Liver (tissue), 9 donors: ENCODE results near the gene RND3. TPM values are rescaled to one million over a fixed set of nuclear protein-coding genes. Genes with fewer than 3 reads are reported as not detected.

Experiments
- DNase-seq: peaks from one replicate; pipeline ENCODE4 v3.0.0-alpha.2; 2017; ENCODE audit warnings: low spot score
- H3K27ac ChIP-seq, 2 donors: one replicate each; pipeline ENCODE4 v1.7.0; 2013; ENCODE audit warnings: inconsistent platforms in 2 of 2, low read length in 2 of 2, control low read depth in 1 of 2, low read depth in 1 of 2, mild to moderate bottlenecking in 1 of 2
- H3K27me3 ChIP-seq, 4 donors: one replicate each; pipeline versions ENCODE4 v1.6.1 to v1.7.0; 2013; ENCODE audit warnings: low read length in 3 of 4, inconsistent platforms in 1 of 4, mild to moderate bottlenecking in 1 of 4, moderate library complexity in 1 of 4; ENCODE audit not compliant: control insufficient read depth in 4 of 4, insufficient read depth in 4 of 4
- H3K36me3 ChIP-seq, 4 donors: one replicate each; pipeline versions ENCODE4 v1.6.1 to v1.7.0; 2013; ENCODE audit warnings: low read length in 3 of 4, mild to moderate bottlenecking in 3 of 4, low read depth in 1 of 4, moderate library complexity in 1 of 4; ENCODE audit not compliant: control insufficient read depth in 4 of 4, insufficient read depth in 3 of 4
- H3K4me1 ChIP-seq, 4 donors: one replicate each; pipeline versions ENCODE4 v1.6.1 to v1.7.0; 2013; ENCODE audit warnings: low read length in 3 of 4, mild to moderate bottlenecking in 3 of 4, moderate library complexity in 1 of 4; ENCODE audit not compliant: control insufficient read depth in 4 of 4, insufficient read depth in 4 of 4
- H3K4me3 ChIP-seq, 3 donors: one replicate each; pipeline versions ENCODE4 v1.6.1 to v1.7.0; 2013; ENCODE audit warnings: low read length in 3 of 3, control low read depth in 1 of 3, low read depth in 1 of 3, mild to moderate bottlenecking in 1 of 3
- H3K9ac ChIP-seq, 2 donors: one replicate each; pipeline ENCODE4 v1.7.0; 2013; ENCODE audit warnings: low read length in 2 of 2, mild to moderate bottlenecking in 2 of 2, moderate library complexity in 2 of 2, control low read depth in 1 of 2, low read depth in 1 of 2
- H3K9me3 ChIP-seq, 4 donors: one replicate each; pipeline versions ENCODE4 v1.6.1 to v1.7.0; 2013; ENCODE audit warnings: low read length in 3 of 4; ENCODE audit not compliant: control insufficient read depth in 4 of 4
- EGR1 ChIP-seq, 2 donors: IDR thresholded peaks; 2 replicates each; pipeline ENCODE4 v1.6.1; 2016 to 2018; ENCODE audit warnings: antibody characterized with exemption in 2 of 2, low read depth in 2 of 2
- FOXA1 ChIP-seq: IDR thresholded peaks from 2 replicates; pipeline ENCODE4 v1.6.1; 2016; ENCODE audit warnings: antibody characterized with exemption
- GABPA ChIP-seq, 2 donors: IDR thresholded peaks in 1 of 2; conservative IDR thresholded peaks in 1 of 2; 2 replicates each; pipeline ENCODE4 v1.6.1; 2016; ENCODE audit warnings: antibody characterized with exemption in 2 of 2, mild to moderate bottlenecking in 1 of 2, moderate library complexity in 1 of 2
- HNF4A ChIP-seq, 2 donors: conservative IDR thresholded peaks; 2 replicates each; pipeline ENCODE4 v1.6.1; 2016; ENCODE audit warnings: antibody characterized with exemption in 2 of 2, mild to moderate bottlenecking in 2 of 2
- NR2F2 ChIP-seq: IDR thresholded peaks from 2 replicates; pipeline ENCODE4 v1.6.1; 2016; ENCODE audit warnings: antibody characterized with exemption
- RAD21 ChIP-seq, 2 donors: IDR thresholded peaks; 2 replicates each; pipeline ENCODE4 v1.6.1; 2016; ENCODE audit warnings: antibody characterized with exemption in 2 of 2, mild to moderate bottlenecking in 2 of 2
- RXRA ChIP-seq, 2 donors: IDR thresholded peaks; 2 replicates each; pipeline ENCODE4 v1.6.1; 2017 to 2018; ENCODE audit warnings: antibody characterized with exemption in 2 of 2, mild to moderate bottlenecking in 1 of 2
- SP1 ChIP-seq: IDR thresholded peaks from 2 replicates; pipeline ENCODE4 v1.6.1; 2018; ENCODE audit warnings: antibody characterized with exemption, mild to moderate bottlenecking
- YY1 ChIP-seq: IDR thresholded peaks from 2 replicates; pipeline ENCODE4 v1.6.1; 2016; ENCODE audit warnings: antibody characterized with exemption, mild to moderate bottlenecking
- WGBS: extraction: QIAGEN DNeasy Blood & Tissue Kit; methylation state at CpG from one replicate; pipeline ENCODE4 v1.1.7; 2013; 5-methylcytosine and 5-hydroxymethylcytosine counted together
- polyA plus RNA-seq, 2 donors: library from polyadenylated mRNA; stranded (reverse) in 1 of 2; unstranded in 1 of 2; fragments of 200-250 nt in 1 of 2; fragments of >200 nt in 1 of 2; fragmentation: Nextera tagmentation in 1 of 2; extraction: Ambion mirVana in 1 of 2; gene quantifications; one replicate each; pipeline versions ENCODE4 v1.2.1 to v1.2.3, GENCODE V29; 2013 to 2015
- total RNA-seq, 2 donors: library from RNA; depleted of rRNA; stranded (reverse); fragments of >200 nt; gene quantifications; one replicate each; pipeline ENCODE4 v1.2.3, GENCODE V29; 2014
- TF ChIP-seq, protein P1 (sequence below): fragments of 150-350 bp; IDR thresholded peaks from 2 replicates; pipeline ENCODE4 v1.5.1; 2017; ENCODE audit warnings: improper control_type of control experiment, low read depth, low read length; ENCODE audit not compliant: missing input control
- TF ChIP-seq, protein P2 (sequence below): IDR thresholded peaks from 2 replicates; pipeline ENCODE4 v1.6.1; 2016; ENCODE audit warnings: antibody characterized with exemption
- TF ChIP-seq, protein P3 (sequence below): IDR thresholded peaks from 2 replicates; pipeline ENCODE4 v1.6.1; 2016; ENCODE audit warnings: antibody characterized with exemption, mild to moderate bottlenecking
- TF ChIP-seq, protein P4 (sequence below): IDR thresholded peaks from 2 replicates; pipeline ENCODE4 v1.6.1; 2016; ENCODE audit warnings: antibody characterized with exemption
- donor health status: healthy.
- donor health status: healthy.
- donor health status: healthy.
- donor health status: healthy.
- donor health status: healthy.

RND3 gene
- total and polyA plus RNA-seq, 4 donors = 14.8 to 30.0 (median 21.6) TPM

DNA sequence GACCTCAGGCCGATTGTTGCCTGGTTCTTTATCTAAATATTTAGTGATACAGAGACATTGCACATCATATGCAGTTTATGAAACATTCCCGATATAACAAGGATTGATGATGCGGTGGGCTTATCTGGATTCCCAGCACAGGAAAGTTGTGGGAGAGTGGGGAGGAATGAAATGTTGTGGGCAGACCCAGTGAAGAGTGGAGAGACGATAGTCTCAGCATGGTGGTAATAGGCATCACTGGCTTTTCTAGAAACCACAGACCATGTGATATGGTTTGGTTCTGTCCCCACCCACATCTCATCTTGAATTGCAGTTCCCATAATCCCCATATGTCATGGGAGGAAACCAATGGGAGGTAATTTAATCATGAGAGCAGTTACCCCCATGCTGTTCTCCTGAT lies 34.8 kb upstream of the RND3 start:
- no peak overlapping the region for H3K27ac ChIP-seq
- 92% methylated on average over 4 of the region's 4 CpGs for WGBS
- no peaks in the 10 kb centered on the region for H3K27me3 ChIP-seq
- no peaks in the 10 kb centered on the region for H3K9me3 ChIP-seq
- H3K9ac ChIP-seq = no peak overlapping the region
- H3K36me3 ChIP-seq = no peaks in the 10 kb centered on the region
- TF ChIP-seq, protein P1, sequence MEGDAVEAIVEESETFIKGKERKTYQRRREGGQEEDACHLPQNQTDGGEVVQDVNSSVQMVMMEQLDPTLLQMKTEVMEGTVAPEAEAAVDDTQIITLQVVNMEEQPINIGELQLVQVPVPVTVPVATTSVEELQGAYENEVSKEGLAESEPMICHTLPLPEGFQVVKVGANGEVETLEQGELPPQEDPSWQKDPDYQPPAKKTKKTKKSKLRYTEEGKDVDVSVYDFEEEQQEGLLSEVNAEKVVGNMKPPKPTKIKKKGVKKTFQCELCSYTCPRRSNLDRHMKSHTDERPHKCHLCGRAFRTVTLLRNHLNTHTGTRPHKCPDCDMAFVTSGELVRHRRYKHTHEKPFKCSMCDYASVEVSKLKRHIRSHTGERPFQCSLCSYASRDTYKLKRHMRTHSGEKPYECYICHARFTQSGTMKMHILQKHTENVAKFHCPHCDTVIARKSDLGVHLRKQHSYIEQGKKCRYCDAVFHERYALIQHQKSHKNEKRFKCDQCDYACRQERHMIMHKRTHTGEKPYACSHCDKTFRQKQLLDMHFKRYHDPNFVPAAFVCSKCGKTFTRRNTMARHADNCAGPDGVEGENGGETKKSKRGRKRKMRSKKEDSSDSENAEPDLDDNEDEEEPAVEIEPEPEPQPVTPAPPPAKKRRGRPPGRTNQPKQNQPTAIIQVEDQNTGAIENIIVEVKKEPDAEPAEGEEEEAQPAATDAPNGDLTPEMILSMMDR = no peak
- TF ChIP-seq, protein P2, sequence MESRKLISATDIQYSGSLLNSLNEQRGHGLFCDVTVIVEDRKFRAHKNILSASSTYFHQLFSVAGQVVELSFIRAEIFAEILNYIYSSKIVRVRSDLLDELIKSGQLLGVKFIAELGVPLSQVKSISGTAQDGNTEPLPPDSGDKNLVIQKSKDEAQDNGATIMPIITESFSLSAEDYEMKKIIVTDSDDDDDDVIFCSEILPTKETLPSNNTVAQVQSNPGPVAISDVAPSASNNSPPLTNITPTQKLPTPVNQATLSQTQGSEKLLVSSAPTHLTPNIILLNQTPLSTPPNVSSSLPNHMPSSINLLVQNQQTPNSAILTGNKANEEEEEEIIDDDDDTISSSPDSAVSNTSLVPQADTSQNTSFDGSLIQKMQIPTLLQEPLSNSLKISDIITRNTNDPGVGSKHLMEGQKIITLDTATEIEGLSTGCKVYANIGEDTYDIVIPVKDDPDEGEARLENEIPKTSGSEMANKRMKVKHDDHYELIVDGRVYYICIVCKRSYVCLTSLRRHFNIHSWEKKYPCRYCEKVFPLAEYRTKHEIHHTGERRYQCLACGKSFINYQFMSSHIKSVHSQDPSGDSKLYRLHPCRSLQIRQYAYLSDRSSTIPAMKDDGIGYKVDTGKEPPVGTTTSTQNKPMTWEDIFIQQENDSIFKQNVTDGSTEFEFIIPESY = no peak
- TF ChIP-seq, protein P3, sequence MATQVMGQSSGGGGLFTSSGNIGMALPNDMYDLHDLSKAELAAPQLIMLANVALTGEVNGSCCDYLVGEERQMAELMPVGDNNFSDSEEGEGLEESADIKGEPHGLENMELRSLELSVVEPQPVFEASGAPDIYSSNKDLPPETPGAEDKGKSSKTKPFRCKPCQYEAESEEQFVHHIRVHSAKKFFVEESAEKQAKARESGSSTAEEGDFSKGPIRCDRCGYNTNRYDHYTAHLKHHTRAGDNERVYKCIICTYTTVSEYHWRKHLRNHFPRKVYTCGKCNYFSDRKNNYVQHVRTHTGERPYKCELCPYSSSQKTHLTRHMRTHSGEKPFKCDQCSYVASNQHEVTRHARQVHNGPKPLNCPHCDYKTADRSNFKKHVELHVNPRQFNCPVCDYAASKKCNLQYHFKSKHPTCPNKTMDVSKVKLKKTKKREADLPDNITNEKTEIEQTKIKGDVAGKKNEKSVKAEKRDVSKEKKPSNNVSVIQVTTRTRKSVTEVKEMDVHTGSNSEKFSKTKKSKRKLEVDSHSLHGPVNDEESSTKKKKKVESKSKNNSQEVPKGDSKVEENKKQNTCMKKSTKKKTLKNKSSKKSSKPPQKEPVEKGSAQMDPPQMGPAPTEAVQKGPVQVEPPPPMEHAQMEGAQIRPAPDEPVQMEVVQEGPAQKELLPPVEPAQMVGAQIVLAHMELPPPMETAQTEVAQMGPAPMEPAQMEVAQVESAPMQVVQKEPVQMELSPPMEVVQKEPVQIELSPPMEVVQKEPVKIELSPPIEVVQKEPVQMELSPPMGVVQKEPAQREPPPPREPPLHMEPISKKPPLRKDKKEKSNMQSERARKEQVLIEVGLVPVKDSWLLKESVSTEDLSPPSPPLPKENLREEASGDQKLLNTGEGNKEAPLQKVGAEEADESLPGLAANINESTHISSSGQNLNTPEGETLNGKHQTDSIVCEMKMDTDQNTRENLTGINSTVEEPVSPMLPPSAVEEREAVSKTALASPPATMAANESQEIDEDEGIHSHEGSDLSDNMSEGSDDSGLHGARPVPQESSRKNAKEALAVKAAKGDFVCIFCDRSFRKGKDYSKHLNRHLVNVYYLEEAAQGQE = no peak
- TF ChIP-seq NR2F2 (no peak), EGR1 (IDR thresholded peaks at IDR 0.05; ENCODE audit: low read depth in 2 of 2) (no peak), RAD21 (IDR thresholded peaks at IDR 0.05) (no peak)
- H3K4me3 ChIP-seq = no peak overlapping the region
- no peak for DNase-seq
- no peaks in the 10 kb centered on the region for H3K4me1 ChIP-seq

DNA sequence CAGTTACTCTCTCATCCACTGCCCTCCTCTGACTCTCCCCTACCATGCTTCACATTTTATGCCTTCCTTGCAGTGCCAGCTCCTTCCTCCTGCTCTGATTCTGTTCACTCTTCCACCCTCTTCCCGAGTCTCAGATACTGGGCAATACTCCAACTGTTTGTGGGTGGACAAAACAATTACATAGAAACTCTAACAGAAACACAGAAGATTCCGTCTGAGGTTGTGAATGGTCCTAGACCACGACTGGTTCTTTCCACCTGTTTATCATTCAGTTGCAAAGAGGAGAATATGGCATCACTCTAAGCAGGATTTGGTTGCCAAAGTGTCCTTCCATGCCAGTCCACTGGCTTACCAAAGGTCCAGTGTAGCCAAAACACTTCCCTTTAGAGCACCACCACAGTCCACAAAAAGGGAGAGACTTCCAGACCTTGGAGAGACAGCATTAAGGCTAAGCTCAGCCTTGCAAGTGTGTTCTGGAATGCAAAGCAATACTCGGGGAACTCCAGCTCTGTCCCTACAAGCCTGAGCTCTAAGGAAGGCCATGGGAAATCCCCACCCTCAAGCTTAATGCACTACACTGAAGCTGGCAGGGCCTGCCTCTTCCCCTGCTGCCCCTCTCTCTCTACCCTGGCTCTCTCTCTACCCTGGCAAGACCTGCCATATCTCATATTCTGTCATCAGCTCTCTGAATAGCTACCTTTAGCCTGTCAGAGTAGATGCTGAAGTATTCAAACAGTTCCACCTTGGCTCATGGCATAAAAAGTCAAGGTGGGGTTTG lies 33.6 kb upstream of the RND3 start:
- Histone ChIP-seq H3K4me1 (no peaks in the 10 kb centered on the region), H3K9me3 (no peaks in the 10 kb centered on the region), H3K36me3 (no peaks in the 10 kb centered on the region), H3K27me3 (no peaks in the 10 kb centered on the region), H3K27ac (no peak overlapping the region), H3K9ac (no peak overlapping the region), H3K4me3 (no peak overlapping the region)
- 70% methylated on average over 4 of the region's 4 CpGs for WGBS
- no peak for DNase-seq
- TF ChIP-seq YY1 (no peak), RXRA (IDR thresholded peaks at IDR 0.05) (no peak), FOXA1 (no peak), HNF4A (conservative IDR thresholded peaks at IDR 0.05) (no peak), GABPA (IDR thresholded peaks at IDR 0.05 in 1 of 2, conservative IDR thresholded peaks at IDR 0.05 in 1 of 2) (no peak), SP1 (no peak), RAD21 (IDR thresholded peaks at IDR 0.05) (no peak), NR2F2 (no peak)
- TF ChIP-seq, protein P3 = no peak
- TF ChIP-seq, protein P1 = no peak
- TF ChIP-seq, protein P2 = no peak
- TF ChIP-seq, protein P4, sequence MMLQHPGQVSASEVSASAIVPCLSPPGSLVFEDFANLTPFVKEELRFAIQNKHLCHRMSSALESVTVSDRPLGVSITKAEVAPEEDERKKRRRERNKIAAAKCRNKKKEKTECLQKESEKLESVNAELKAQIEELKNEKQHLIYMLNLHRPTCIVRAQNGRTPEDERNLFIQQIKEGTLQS = no peak
